Testis (tissue), 3 donors: Measurements from ENCODE around the gene VAV1. TPM values are rescaled to one million over a fixed set of nuclear protein-coding genes. Genes with fewer than 3 reads are reported as not detected.
A peak's percentile ranks its signal among the peaks of the same experiment; 100 is the strongest.
"Not testable (repeated sequence)": the region's sequence is repeated elsewhere in the genome, so short reads cannot be mapped to it uniquely, and the experiment has no call there.

Experiments used
- DNase-seq: peaks from one replicate; pipeline ENCODE4 v3.0.0-alpha.2; 2019
- H3K27ac ChIP-seq, 2 donors: fragments of 200-600 bp; sonication (generic); one replicate each; pipeline ENCODE4 v1.5.1; 2019
- H3K27me3 ChIP-seq: fragments of 200-600 bp; sonication (generic); one replicate; pipeline ENCODE4 v1.5.1; 2019
- H3K36me3 ChIP-seq: fragments of 200-600 bp; sonication (generic); one replicate; pipeline ENCODE4 v1.5.1; 2017; ENCODE audit warnings: low read depth; ENCODE audit errors: missing control alignments
- H3K4me1 ChIP-seq: fragments of 200-600 bp; sonication (generic); one replicate; pipeline ENCODE4 v1.5.1; 2019
- H3K4me3 ChIP-seq, 2 donors: fragments of 200-600 bp; sonication (generic); one replicate each; pipeline ENCODE4 v1.5.1; 2017 to 2019
- H3K9me3 ChIP-seq: fragments of 200-600 bp; sonication (generic); one replicate; pipeline ENCODE4 v1.5.1; 2017
- CTCF ChIP-seq, 3 experiments: fragments of 450-650 bp in 2 of 3; fragments of 200-600 bp in 1 of 3; sonication (generic) in 1 of 3; IDR thresholded peaks; one replicate each; pipeline ENCODE4 v1.5.1; 2016 to 2019; ENCODE audit warnings: antibody characterized with exemption in 3 of 3, mild to moderate bottlenecking in 2 of 3, moderate library complexity in 1 of 3
- POLR2A ChIP-seq: fragments of 450-650 bp; IDR thresholded peaks from one replicate; pipeline ENCODE4 v1.6.1; 2017; ENCODE audit warnings: antibody characterized with exemption, mild to moderate bottlenecking, moderate library complexity
- WGBS, 2 donors: methylation state at CpG; one replicate each; pipeline ENCODE4 v1.1.5; 2018; 5-methylcytosine and 5-hydroxymethylcytosine counted together
- intact Hi-C: fragments of 100-400 bp; cut with DNase I; formaldehyde crosslinking; loops from one replicate; pipeline ENCODE4 v1.15.1; 2023; ENCODE audit warnings: low total_unique reads
- polyA plus RNA-seq: library from polyadenylated mRNA; stranded (reverse); fragments of 350-450 nt; fragmentation: Illumina TruSeq; extraction: RNeasy Lipid Tissue Mini Kit (QIAGEN cat#74804); gene quantifications from one replicate; pipeline ENCODE4 v1.2.3, GENCODE V29; 2014; ENCODE audit warnings: low read depth, low replicate concordance; ENCODE audit not compliant: insufficient read depth
- total RNA-seq, 2 donors: library from RNA; depleted of rRNA; stranded (reverse); fragments of >200 nt; gene quantifications; one replicate each; pipeline ENCODE4 v1.2.3, GENCODE V29; 2016

Gene VAV1
- total and polyA plus RNA-seq, 3 donors from 2014 or later: 1.1 to 8.9 (median 4.5) TPM

- no peak overlapping the region for H3K27ac ChIP-seq
- TF ChIP-seq CTCF (IDR thresholded peaks at IDR 0.05) (no peak), POLR2A (no peak)
- H3K4me3 ChIP-seq: no peak overlapping the region
- no peak for DNase-seq
- intact Hi-C loops: no loop called here
- WGBS, 2 donors: 86 to 89% methylated on average over 9 of the region's 9 CpGs
- no peaks in the 10 kb centered on the region for H3K9me3 ChIP-seq
- no peaks in the 10 kb centered on the region for H3K27me3 ChIP-seq
- no peaks in the 10 kb centered on the region for H3K36me3 ChIP-seq
- H3K4me1 ChIP-seq: no peaks in the 10 kb centered on the region
These were observed 25.1 kb downstream of the VAV1 start for GRCh38 chr19:6797646-6798045.

- WGBS, 2 donors: 80 to 81% methylated on average over 14 of the region's 14 CpGs
- not testable (repeated sequence) for H3K36me3 ChIP-seq, H3K27me3 ChIP-seq
These were observed 27.8 kb downstream of the VAV1 start for GRCh38 chr19:6800160-6800790.

GRCh38 chr19:6800991-6801484 is 28.5 kb downstream of the VAV1 start:
- Histone ChIP-seq H3K36me3 (no peaks in the 10 kb centered on the region), H3K4me1 (no peaks in the 10 kb centered on the region), H3K27ac (no peak overlapping the region), H3K27me3 (no peaks in the 10 kb centered on the region), H3K4me3 (peak overlapping the region in 1 of 2 donors; percentile 48), H3K9me3 (no peaks in the 10 kb centered on the region)
- intact Hi-C loops: no loop called here
- 42 to 52% methylated on average over 7 to 10 of the region's 10 CpGs for WGBS, 2 donors
- no peak for DNase-seq
- no peak for TF ChIP-seq CTCF (IDR thresholded peaks at IDR 0.05)
- no peak for TF ChIP-seq POLR2A

More at GRCh38 chr19:6800160-6800790, 27.8 kb downstream of the VAV1 start:
- intact Hi-C loops, H3K9me3 ChIP-seq, H3K4me3 ChIP-seq, H3K27ac ChIP-seq, DNase-seq, H3K4me1 ChIP-seq: not testable (repeated sequence)

GRCh38 chr19:6801485-6802086 is 29.1 kb downstream of the VAV1 start:
- intact Hi-C loops: no loop called here
- Histone ChIP-seq H3K4me1 (no peaks in the 10 kb centered on the region), H3K4me3 (peak overlapping the region in 1 of 2 donors; percentile 48), H3K27me3 (no peaks in the 10 kb centered on the region), H3K36me3 (no peaks in the 10 kb centered on the region), H3K27ac (no peak overlapping the region), H3K9me3 (no peaks in the 10 kb centered on the region)
- no peak for TF ChIP-seq POLR2A
- TF ChIP-seq CTCF (IDR thresholded peaks at IDR 0.05): no peak
- WGBS, 2 donors: 0 to 9% methylated on average over 8 to 19 of the region's 19 CpGs
- DNase-seq: peak; percentile 60

GRCh38 chr19:6802336-6803035 is 30.0 kb downstream of the VAV1 start:
- TF ChIP-seq POLR2A (no peak), CTCF (IDR thresholded peaks at IDR 0.05) (no peak)
- H3K4me3 ChIP-seq: no peak overlapping the region
- DNase-seq: peak; percentile 30
- intact Hi-C loops: no loop called here
- H3K4me1 ChIP-seq: no peaks in the 10 kb centered on the region
- 42 to 58% methylated on average over 9 of the region's 9 CpGs for WGBS, 2 donors
- H3K36me3 ChIP-seq: no peaks in the 10 kb centered on the region
- no peaks in the 10 kb centered on the region for H3K9me3 ChIP-seq
- H3K27me3 ChIP-seq: no peaks in the 10 kb centered on the region
- no peak overlapping the region for H3K27ac ChIP-seq
